Neural progenitor cell (in vitro differentiated cells): ENCODE results near the gene PSMD13. TPM values are rescaled to one million over a fixed set of nuclear protein-coding genes. Genes with fewer than 3 reads are reported as not detected.
A peak's percentile ranks its signal among the peaks of the same experiment; 100 is the strongest.

ENCODE experiments used
- DNase-seq: peaks from one replicate; pipeline ENCODE4 v3.0.0-alpha.2; 2016; ENCODE audit warnings: low spot score
- H2AFZ ChIP-seq: fragments of 200-600 bp; sonication (generic); replicated peaks from 2 replicates; pipeline ENCODE4 v1.6.1; 2016; ENCODE audit warnings: antibody characterized with exemption
- H3F3A ChIP-seq: fragments of 200-600 bp; sonication (generic); 2 replicates; pipeline ENCODE4 v1.6.1; 2016; ENCODE audit warnings: antibody characterized with exemption, low read depth
- H3K27ac ChIP-seq: fragments of 200-600 bp; sonication (generic); 2 replicates; pipeline ENCODE4 v1.5.1; 2016; ENCODE audit warnings: mild to moderate bottlenecking
- H3K27me3 ChIP-seq: fragments of 200-600 bp; sonication (generic); 2 replicates; pipeline ENCODE4 v1.6.1; 2016; ENCODE audit warnings: mild to moderate bottlenecking, moderate library complexity
- H3K36me3 ChIP-seq: fragments of 200-600 bp; sonication (generic); 2 replicates; pipeline ENCODE4 v1.5.1; 2016
- H3K4me1 ChIP-seq: fragments of 200-600 bp; sonication (generic); 2 replicates; pipeline ENCODE4 v1.6.1; 2016; ENCODE audit warnings: mixed run types
- H3K4me2 ChIP-seq: fragments of 200-600 bp; sonication (generic); 2 replicates; pipeline ENCODE4 v1.6.1; 2016
- H3K4me3 ChIP-seq: fragments of 200-600 bp; sonication (generic); 2 replicates; pipeline ENCODE4 v1.5.1; 2016
- H3K79me2 ChIP-seq: fragments of 200-600 bp; sonication (generic); 2 replicates; pipeline ENCODE4 v1.6.1; 2016; ENCODE audit warnings: low read depth
- H3K9ac ChIP-seq: fragments of 200-600 bp; sonication (generic); 2 replicates; pipeline ENCODE4 v1.6.1; 2016
- H3K9me3 ChIP-seq: fragments of 200-600 bp; sonication (generic); 2 replicates; pipeline ENCODE4 v1.5.1; 2016; ENCODE audit warnings: low read depth
- H4K20me1 ChIP-seq: fragments of 200-600 bp; sonication (generic); 2 replicates; pipeline ENCODE4 v1.6.1; 2016; ENCODE audit warnings: low read depth
- H3K27ac Mint-ChIP-seq: 3 replicates; pipeline ENCODE4 v1.8.0; 2021; ENCODE audit warnings: mixed read lengths
- H3K27me3 Mint-ChIP-seq: 2 replicates; pipeline ENCODE4 v1.8.0; 2022; ENCODE audit warnings: low read depth, mild to moderate bottlenecking, inconsistent platforms, moderate library complexity, mixed read lengths; ENCODE audit not compliant: insufficient read depth
- H3K36me3 Mint-ChIP-seq: 3 replicates; pipeline ENCODE4 v1.8.0; 2021; ENCODE audit warnings: mixed read lengths
- H3K4me1 Mint-ChIP-seq: 3 replicates; pipeline ENCODE4 v1.8.0; 2021; ENCODE audit warnings: mixed read lengths
- H3K4me3 Mint-ChIP-seq: 3 replicates; pipeline ENCODE4 v1.8.0; 2021; ENCODE audit warnings: mild to moderate bottlenecking, moderate library complexity, mixed read lengths
- H3K9me3 Mint-ChIP-seq: 3 replicates; pipeline ENCODE4 v1.8.0; 2020; ENCODE audit warnings: mixed read lengths
- CTCF ChIP-seq: fragments of 200-600 bp; sonication (generic); IDR thresholded peaks from 2 replicates; pipeline ENCODE4 v1.5.1; 2017; ENCODE audit warnings: antibody characterized with exemption, mild to moderate bottlenecking
- EZH2 ChIP-seq: fragments of 200-600 bp; sonication (generic); IDR thresholded peaks from 2 replicates; pipeline ENCODE4 v1.6.1; 2017; ENCODE audit warnings: antibody characterized with exemption, mild to moderate bottlenecking, moderate library complexity
- EZH2phosphoT487 ChIP-seq: fragments of 200-600 bp; sonication (generic); IDR thresholded peaks from 2 replicates; pipeline ENCODE4 v1.6.1; 2017; ENCODE audit warnings: antibody characterized with exemption
- total RNA-seq: library from RNA; depleted of rRNA; stranded (reverse); fragments of >200 nt; gene quantifications from 2 replicates; pipeline ENCODE4 v1.2.3, GENCODE V29; 2015; ENCODE audit warnings: low replicate concordance

Gene PSMD13
- total RNA-seq, 1 donor from 2014 or later = 90.6 TPM

- no peaks in the 10 kb centered on the region for H3K4me1 Mint-ChIP-seq
- no peaks in the 10 kb centered on the region for H3K27me3 ChIP-seq
- no peak overlapping the region for H3K4me3 ChIP-seq
- TF ChIP-seq EZH2 = no peak
- TF ChIP-seq CTCF = no peak
- TF ChIP-seq EZH2phosphoT487 = no peak
- H3K4me3 Mint-ChIP-seq = no peak overlapping the region
- no peaks in the 10 kb centered on the region for H3K36me3 ChIP-seq
- H3K27ac ChIP-seq = no peak overlapping the region
- no peak overlapping the region for H2AFZ ChIP-seq
- H3K36me3 Mint-ChIP-seq = peaks cover 30% of the 10 kb centered on the region
- no peaks in the 10 kb centered on the region for H3K4me1 ChIP-seq
- no peak overlapping the region for H3K27ac Mint-ChIP-seq
- no peaks in the 10 kb centered on the region for H3K9me3 Mint-ChIP-seq
- H3K9ac ChIP-seq = no peak overlapping the region
- no peaks in the 10 kb centered on the region for H3K79me2 ChIP-seq
- H3K27me3 Mint-ChIP-seq = peaks cover 7% of the 10 kb centered on the region
- H4K20me1 ChIP-seq = no peaks in the 10 kb centered on the region
- no peak for DNase-seq
- H3K9me3 ChIP-seq = no peaks in the 10 kb centered on the region
- no peak overlapping the region for H3K4me2 ChIP-seq
- H3F3A ChIP-seq = peaks cover 10% of the 10 kb centered on the region
These were observed 15.9 kb downstream of the PSMD13 start for GRCh38 chr11:252666-253065.

GRCh38 chr11:253160-253885, 16.5 kb downstream of the PSMD13 start:
- Histone ChIP-seq H3K9me3 (no peaks in the 10 kb centered on the region), H3K4me3 (no peak overlapping the region), H3K4me1 (no peaks in the 10 kb centered on the region), H3F3A (peaks cover 10% of the 10 kb centered on the region), H2AFZ (no peak overlapping the region), H3K27ac (no peak overlapping the region), H3K4me2 (no peak overlapping the region), H3K9ac (no peak overlapping the region), H3K36me3 (no peaks in the 10 kb centered on the region), H3K27me3 (no peaks in the 10 kb centered on the region), H4K20me1 (no peaks in the 10 kb centered on the region), H3K79me2 (no peaks in the 10 kb centered on the region)
- no peaks in the 10 kb centered on the region for H3K4me1 Mint-ChIP-seq
- no peak for DNase-seq
- TF ChIP-seq EZH2phosphoT487 = no peak
- no peak for TF ChIP-seq EZH2
- TF ChIP-seq CTCF = no peak
- H3K4me3 Mint-ChIP-seq = no peak overlapping the region
- H3K27me3 Mint-ChIP-seq = peaks cover 12% of the 10 kb centered on the region
- peaks cover 26% of the 10 kb centered on the region for H3K36me3 Mint-ChIP-seq
- H3K27ac Mint-ChIP-seq = no peak overlapping the region
- peaks cover 3% of the 10 kb centered on the region for H3K9me3 Mint-ChIP-seq

- DNase-seq = no peak
- Histone ChIP-seq H3K4me3 (no peak overlapping the region), H3K9me3 (no peaks in the 10 kb centered on the region), H3K4me1 (no peaks in the 10 kb centered on the region), H2AFZ (no peak overlapping the region), H3K79me2 (no peaks in the 10 kb centered on the region), H3K4me2 (no peak overlapping the region), H3K36me3 (no peaks in the 10 kb centered on the region), H3F3A (peaks cover 10% of the 10 kb centered on the region), H3K27me3 (no peaks in the 10 kb centered on the region), H4K20me1 (no peaks in the 10 kb centered on the region), H3K9ac (no peak overlapping the region), H3K27ac (no peak overlapping the region)
- no peaks in the 10 kb centered on the region for H3K4me1 Mint-ChIP-seq
- peaks cover 13% of the 10 kb centered on the region for H3K27me3 Mint-ChIP-seq
- H3K4me3 Mint-ChIP-seq = no peak overlapping the region
- H3K36me3 Mint-ChIP-seq = peaks cover 24% of the 10 kb centered on the region
- peak overlapping the region; percentile 84 for H3K27ac Mint-ChIP-seq
- peaks cover 5% of the 10 kb centered on the region for H3K9me3 Mint-ChIP-seq
- no peak for TF ChIP-seq EZH2phosphoT487
- TF ChIP-seq CTCF = no peak
- no peak for TF ChIP-seq EZH2
These were observed 17.1 kb downstream of the PSMD13 start for GRCh38 chr11:253886-254270.
